Loucy (cell line): ENCODE measurements around the gene CIC.

ENCODE experiments used
- H2AFZ ChIP-seq: fragments of 200-600 bp; sonication (generic); 2 replicates; pipeline ENCODE4 v1.6.0; 2016; ENCODE audit warnings: antibody characterized with exemption, mild to moderate bottlenecking, low read length, moderate library complexity
- H3F3A ChIP-seq: fragments of 200-600 bp; 2 replicates; pipeline ENCODE4 v1.6.0; 2016; ENCODE audit warnings: antibody characterized with exemption, low read depth, mild to moderate bottlenecking
- H3K27me3 ChIP-seq: fragments of 200-600 bp; sonication (generic); 2 replicates; pipeline ENCODE4 v1.6.1; 2014; ENCODE audit warnings: low read length, mild to moderate bottlenecking; ENCODE audit not compliant: insufficient read depth, poor library complexity, severe bottlenecking
- H3K36me3 ChIP-seq: fragments of 200-600 bp; sonication (generic); 2 replicates; pipeline ENCODE4 v1.6.1; 2016; ENCODE audit warnings: low read length; ENCODE audit not compliant: insufficient read depth
- H3K4me1 ChIP-seq: fragments of 200-600 bp; sonication (generic); 2 replicates; pipeline ENCODE4 v1.5.1; 2014; ENCODE audit warnings: low read length, mild to moderate bottlenecking; ENCODE audit not compliant: insufficient read depth, poor library complexity, severe bottlenecking
- H3K4me2 ChIP-seq: fragments of 200-600 bp; sonication (generic); 2 replicates; pipeline ENCODE4 v1.6.0; 2014; ENCODE audit warnings: antibody characterized with exemption, low read length, low read depth, mild to moderate bottlenecking; ENCODE audit not compliant: poor library complexity, severe bottlenecking
- H3K4me3 ChIP-seq: fragments of 200-600 bp; sonication (generic); 2 replicates; pipeline ENCODE4 v1.5.1; 2014; ENCODE audit warnings: low read length, mild to moderate bottlenecking, mixed read lengths; ENCODE audit not compliant: poor library complexity, severe bottlenecking
- H3K79me2 ChIP-seq: fragments of 200-600 bp; sonication (generic); 2 replicates; pipeline ENCODE4 v1.6.1; 2014; ENCODE audit warnings: low read length; ENCODE audit not compliant: insufficient read depth
- H3K9ac ChIP-seq: fragments of 200-600 bp; sonication (generic); 2 replicates; pipeline ENCODE4 v1.6.0; 2014; ENCODE audit warnings: mild to moderate bottlenecking, low read depth, low read length, moderate library complexity; ENCODE audit not compliant: poor library complexity, severe bottlenecking
- H3K9me2 ChIP-seq: fragments of 200-600 bp; sonication (generic); replicated peaks from 2 replicates; pipeline ENCODE4 v1.6.1; 2016; ENCODE audit warnings: low read depth, low read length, mixed read lengths
- H3K9me3 ChIP-seq: fragments of 200-600 bp; sonication (generic); 2 replicates; pipeline ENCODE4 v1.6.1; 2014; ENCODE audit warnings: mild to moderate bottlenecking, antibody characterized with exemption, low read length, low read depth; ENCODE audit not compliant: insufficient read depth
- H4K20me1 ChIP-seq: fragments of 200-600 bp; sonication (generic); 2 replicates; pipeline ENCODE4 v1.6.0; 2014; ENCODE audit warnings: antibody characterized with exemption, low read length, mild to moderate bottlenecking; ENCODE audit not compliant: insufficient read depth, poor library complexity, severe bottlenecking
- CTCF ChIP-seq: fragments of 200-600 bp; sonication (generic); conservative IDR thresholded peaks from 2 replicates; pipeline ENCODE4 v1.5.1; 2014; ENCODE audit warnings: mild to moderate bottlenecking, antibody characterized with exemption, low read length
- EZH2phosphoT487 ChIP-seq: fragments of 200-600 bp; IDR thresholded peaks from 2 replicates; pipeline ENCODE4 v1.6.1; 2018; ENCODE audit warnings: antibody characterized with exemption, mild to moderate bottlenecking, moderate library complexity, borderline replicate concordance

The CIC gene

GRCh38 chr19:42281827-42282762 lies 13.0 kb downstream of the CIC start:
- Histone ChIP-seq H3K79me2 (peaks cover 39% of the 10 kb centered on the region), H3K9ac (peak overlapping the region; percentile 76), H4K20me1 (peaks cover 20% of the 10 kb centered on the region), H3K9me2 (no peaks in the 10 kb centered on the region), H3K4me1 (peaks cover 54% of the 10 kb centered on the region), H2AFZ (no peak overlapping the region), H3K4me2 (peak overlapping the region; percentile 87), H3K27me3 (no peaks in the 10 kb centered on the region), H3K9me3 (no peaks in the 10 kb centered on the region), H3F3A (peaks cover 5% of the 10 kb centered on the region; the same call in 1 of the 2 replicates), H3K36me3 (peaks cover 3% of the 10 kb centered on the region; the same call in 1 of the 2 replicates), H3K4me3 (peak overlapping the region; percentile 74)
- TF ChIP-seq CTCF (no peak), EZH2phosphoT487 (no peak)

- H3K36me3 ChIP-seq: peaks cover 10% of the 10 kb centered on the region; the same call in 1 of the 2 replicates
- H3K9me3 ChIP-seq: no peaks in the 10 kb centered on the region
- peaks cover 54% of the 10 kb centered on the region for H3K4me1 ChIP-seq
- H3K4me2 ChIP-seq: peak overlapping the region; percentile 87
- H4K20me1 ChIP-seq: peaks cover 20% of the 10 kb centered on the region
- H3K4me3 ChIP-seq: peak overlapping the region; percentile 75
- H2AFZ ChIP-seq: no peak overlapping the region
- peaks cover 5% of the 10 kb centered on the region; the same call in 1 of the 2 replicates for H3F3A ChIP-seq
- no peaks in the 10 kb centered on the region for H3K9me2 ChIP-seq
- peaks cover 36% of the 10 kb centered on the region for H3K79me2 ChIP-seq
- H3K9ac ChIP-seq: peak overlapping the region; percentile 76
- H3K27me3 ChIP-seq: no peaks in the 10 kb centered on the region
- TF ChIP-seq CTCF (no peak), EZH2phosphoT487 (no peak)
These were observed 13.8 kb downstream of the CIC start for GRCh38 chr19:42282819-42283187.

- peak overlapping the region; percentile 76 for H3K9ac ChIP-seq
- peaks cover 35% of the 10 kb centered on the region for H3K79me2 ChIP-seq
- peaks cover 22% of the 10 kb centered on the region for H4K20me1 ChIP-seq
- H3K4me1 ChIP-seq: peaks cover 52% of the 10 kb centered on the region
- peak overlapping the region; percentile 75 for H3K4me3 ChIP-seq
- peaks cover 16% of the 10 kb centered on the region; the same call in 1 of the 2 replicates for H3K36me3 ChIP-seq
- H3K4me2 ChIP-seq: peak overlapping the region; percentile 87
- no peaks in the 10 kb centered on the region for H3K9me3 ChIP-seq
- no peak overlapping the region for H2AFZ ChIP-seq
- peaks cover 5% of the 10 kb centered on the region; the same call in 1 of the 2 replicates for H3F3A ChIP-seq
- no peaks in the 10 kb centered on the region for H3K27me3 ChIP-seq
- H3K9me2 ChIP-seq: no peaks in the 10 kb centered on the region
- TF ChIP-seq EZH2phosphoT487 (no peak), CTCF (no peak)
These were observed 14.4 kb downstream of the CIC start for GRCh38 chr19:42283188-42284065.
